CD4-positive, alpha-beta T cell treated with Interferon alpha-2 for 1 hour (primary cell): ENCODE measurements around the gene MUC13.

ENCODE experiments used
- DNase-seq, 2 donors: peaks; one replicate each; pipeline ENCODE4 v3.0.0-alpha.2; 2020 to 2022

Gene MUC13

DNA sequence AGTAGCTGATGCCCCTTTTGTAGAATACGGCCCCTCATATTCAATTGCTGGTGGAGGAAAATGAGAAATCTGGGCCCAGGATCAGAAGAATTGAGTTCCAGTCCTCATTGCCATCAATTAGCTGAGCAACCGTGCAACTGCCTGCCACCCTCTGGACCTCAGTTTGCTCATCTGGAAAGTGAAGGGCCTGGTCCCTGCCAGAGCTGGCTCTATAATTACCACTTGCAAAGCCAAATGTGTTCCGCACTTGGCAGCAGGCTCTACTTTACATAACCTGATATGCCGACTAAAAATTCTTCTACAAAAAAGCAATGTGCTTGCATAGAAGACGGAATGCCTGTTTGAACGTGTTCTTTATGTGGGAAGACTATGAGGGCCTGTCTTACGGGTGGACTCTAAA lies 38.8 kb downstream of the MUC13 start:
- DNase-seq: no peak

DNA sequence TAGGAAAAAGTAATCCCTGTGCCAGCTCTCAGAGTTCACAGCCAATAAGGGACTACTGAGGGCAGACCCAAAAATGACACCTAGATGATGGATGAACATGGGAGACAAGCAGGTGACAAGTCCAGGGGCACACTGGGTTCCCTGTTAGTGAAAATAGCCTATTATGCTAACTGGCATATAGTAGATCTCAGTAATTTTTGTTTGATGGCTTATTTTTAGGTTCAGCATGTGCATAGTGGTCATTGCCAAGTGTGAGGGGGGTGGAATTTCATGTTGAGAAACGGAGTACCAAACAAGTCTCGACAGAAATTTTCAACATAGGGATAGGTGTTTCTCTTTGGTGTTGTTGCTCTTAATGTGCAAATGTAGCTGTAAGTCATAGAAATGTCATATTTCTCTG lies 41.0 kb downstream of the MUC13 start:
- no peak for DNase-seq

DNA sequence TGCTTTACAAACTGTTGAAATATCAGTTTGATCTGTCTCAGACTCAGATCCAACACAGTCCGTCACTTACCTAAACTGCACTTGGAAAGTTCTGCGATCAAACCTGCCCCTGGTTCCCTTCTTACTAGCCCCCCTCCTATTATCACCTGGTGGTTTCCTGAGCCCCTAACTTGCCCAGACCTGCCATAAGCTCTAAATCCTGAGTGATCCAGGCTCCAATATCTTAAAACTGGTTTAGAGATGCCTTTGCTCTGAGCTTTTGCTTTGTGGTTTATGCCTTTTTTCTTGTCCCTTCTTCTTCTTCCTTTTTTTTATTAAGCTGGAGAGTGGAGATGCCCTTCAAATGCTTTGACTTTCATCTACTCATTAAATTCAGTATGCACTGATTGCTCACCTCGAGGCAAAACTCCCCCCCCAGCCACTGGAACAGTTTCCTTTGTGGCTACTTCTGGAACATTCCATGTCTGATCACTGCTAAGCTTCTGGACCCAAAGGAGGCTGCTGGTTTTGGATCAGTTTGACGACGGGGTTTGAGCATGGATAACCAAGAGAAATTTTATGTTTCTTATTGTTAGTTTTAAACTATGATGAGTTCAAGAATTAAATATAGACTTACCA lies 43.9 kb downstream of the MUC13 start:
- DNase-seq: no peak

DNA sequence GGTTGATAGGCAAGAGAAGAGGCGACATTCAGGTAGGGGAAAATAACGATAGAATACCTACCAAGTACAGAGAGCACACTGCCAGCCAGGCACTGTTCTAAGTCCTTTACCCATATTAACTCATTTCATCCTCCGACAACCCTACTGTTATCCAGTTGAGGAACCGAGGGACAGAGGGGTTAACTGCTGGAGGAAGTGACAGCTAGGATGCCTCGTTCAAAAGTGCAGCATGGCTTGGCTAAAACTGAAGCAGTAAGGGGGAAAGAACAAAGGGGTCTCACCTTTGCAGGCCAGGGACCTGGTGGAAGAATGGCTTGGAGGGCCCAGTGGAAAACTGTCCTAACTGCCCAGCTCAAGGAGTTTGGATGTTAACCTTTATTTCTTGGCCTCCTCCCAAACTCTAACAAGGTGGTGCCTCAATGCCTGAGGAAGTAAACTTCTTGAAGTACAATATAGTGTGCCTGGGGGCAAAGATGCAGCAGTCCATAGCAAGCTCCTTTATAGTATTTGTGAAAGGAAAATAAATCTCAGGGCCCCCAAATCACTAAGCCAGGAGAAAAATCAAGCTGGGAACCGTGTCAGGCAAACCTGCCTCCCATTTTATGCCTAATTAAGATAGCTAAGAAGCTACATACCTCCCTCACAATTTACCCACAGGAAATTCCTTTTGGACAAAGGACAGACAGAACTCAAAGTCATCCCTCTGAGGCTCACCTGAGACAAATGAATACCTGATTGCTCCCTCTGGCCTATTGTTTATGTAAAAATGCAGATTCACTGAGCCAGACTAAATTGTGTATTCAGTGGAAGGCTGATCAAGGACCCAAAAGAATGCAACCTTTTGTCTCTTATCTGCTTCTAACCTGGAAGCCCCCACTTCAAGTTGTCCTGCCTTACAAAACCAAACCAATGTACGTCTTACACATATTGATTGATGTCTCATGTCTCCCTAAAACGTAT lies 45.8 kb downstream of the MUC13 start:
- no peak for DNase-seq

DNA sequence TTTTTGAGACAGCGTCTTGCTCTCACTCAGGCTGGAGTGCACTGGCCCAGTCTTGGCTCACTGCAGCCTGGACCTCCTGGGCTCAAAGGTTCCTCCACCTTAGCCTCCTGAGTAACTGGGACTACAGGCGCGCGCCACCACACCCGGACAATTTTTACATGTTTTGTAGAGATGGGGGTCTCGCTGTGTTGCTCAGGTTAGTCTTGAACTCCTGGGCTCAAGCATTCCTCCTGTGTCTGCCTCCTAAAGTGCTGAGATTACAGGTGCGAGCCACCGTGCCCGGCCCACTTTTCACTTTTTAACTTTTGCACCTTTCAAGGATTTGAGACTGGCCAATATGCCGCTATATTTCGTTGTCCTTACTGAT lies 46.6 kb downstream of the MUC13 start:
- no peak for DNase-seq

DNA sequence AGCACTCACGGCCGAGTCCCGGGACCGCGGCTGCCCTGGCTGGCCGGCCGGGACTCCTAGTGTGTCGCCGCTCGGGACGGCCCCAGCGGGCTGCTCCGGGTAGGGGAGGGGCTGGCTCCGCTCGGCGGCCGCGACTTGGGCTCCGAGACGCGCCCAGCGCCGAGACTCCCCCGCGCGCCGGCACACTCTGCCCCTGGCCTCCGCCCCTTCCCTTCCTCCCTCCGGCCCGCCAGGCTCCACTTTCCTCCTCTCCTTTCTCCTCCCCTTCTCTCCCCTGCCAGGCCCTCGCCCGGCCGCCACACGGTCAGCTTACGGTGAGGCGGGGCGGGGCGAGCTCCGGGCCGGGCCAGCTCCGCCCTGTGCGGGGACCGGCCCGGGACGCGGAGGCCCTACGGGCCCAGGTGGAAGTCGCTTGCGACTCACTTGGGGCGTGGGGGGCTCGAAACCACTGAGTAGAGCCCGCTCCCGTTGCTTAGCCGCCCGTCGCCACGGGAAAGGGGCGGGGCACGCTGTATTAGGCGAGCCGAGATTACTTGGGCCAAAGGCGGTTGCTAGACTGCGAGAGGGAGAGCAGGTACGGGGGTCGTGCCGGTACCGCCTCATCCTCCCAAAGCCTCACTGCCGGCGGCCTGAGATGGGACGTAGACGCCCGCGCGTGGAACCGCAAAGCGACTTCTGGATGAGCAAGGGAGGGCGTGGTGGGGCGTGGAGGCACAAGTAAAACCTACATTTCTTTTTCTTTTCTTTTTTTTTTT lies 47.2 kb downstream of the MUC13 start, which contains the start of gene ITGB5:
ITGB5 (minus strand) TSS at position 189 of the 755 bp plus-strand sequence. CDS start 365 bp downstream, outside the sequence.
- DNase-seq: peak in 1 of 2 donors; percentile 4

DNA sequence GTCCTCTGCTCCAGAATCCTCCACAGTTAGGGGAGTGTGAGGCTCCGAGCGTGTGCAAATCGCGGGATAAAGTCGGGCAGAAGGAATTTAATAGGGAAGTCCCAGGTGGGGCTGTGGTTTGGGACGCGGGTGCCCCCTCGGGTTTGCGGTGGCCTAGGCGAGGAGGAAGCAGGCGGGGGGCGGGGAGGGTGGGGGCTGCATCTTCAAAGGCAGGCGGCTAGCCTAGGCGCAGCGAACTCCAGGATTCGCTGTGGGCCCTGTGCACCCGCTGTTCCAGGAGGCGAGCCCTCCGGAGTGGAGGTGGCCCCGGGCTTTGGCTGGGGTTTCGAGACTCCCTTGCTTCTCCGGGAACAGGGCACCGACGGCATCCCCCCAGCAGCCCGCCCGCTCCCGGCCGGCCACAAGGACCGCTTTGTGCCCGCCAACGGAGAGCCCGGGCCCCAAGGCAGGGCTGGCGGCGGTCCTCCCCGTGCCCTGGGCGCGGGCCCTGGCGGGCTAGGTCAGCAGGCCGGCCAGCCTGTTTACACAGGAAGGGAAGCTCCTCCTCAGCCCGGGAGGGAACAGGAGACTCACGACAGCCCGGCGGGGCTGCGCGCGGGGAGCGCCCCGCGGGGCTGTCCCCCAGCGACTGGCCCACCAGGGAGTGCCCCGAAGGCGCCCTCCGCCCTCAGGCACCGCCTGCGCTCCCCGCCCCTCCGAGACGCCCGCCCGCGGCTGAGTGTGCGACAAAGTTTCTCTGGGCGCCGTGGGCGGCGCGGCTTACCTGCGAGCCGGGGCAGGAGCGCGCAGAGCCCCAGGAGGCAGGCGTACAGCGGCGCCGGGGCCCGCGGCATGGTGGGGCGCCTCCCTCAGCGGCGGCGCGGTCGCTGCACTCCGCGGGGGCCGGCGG lies 48.1 kb downstream of the MUC13 start:
- DNase-seq: peak in 1 of 2 donors; percentile 11

DNA sequence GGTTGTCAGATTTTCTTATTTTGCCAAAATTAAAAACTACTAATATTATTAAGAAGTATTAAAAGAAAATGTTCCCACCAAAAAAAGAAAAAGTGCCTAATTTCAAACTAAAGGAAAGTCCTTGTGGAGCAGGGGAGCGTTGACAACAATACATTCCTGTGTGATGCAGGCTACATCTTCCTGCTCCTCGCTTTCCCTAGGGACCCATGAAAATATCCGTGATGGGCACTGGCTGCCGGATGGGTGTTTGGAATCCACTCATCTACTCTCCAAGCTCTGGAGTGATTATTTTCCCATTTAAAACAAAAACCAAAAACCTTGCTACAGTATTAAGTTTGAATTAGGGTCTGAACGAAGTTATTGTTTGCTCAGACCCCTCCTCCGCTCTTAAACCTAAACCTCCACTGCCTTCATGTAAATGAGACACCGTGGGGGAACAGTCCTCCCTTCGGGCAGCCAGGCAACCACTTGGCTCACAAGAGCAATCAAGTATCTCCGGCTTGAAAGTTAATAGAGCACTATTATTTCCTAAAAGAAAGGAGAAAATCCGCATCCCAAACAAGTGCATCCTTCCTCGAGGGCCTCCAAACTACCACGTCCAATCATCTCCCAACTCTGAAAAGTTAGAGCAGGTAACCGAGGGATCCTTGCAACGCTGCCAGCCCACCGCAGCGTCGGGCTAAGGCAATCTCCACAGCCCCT lies 48.9 kb downstream of the MUC13 start:
- no peak for DNase-seq

DNA sequence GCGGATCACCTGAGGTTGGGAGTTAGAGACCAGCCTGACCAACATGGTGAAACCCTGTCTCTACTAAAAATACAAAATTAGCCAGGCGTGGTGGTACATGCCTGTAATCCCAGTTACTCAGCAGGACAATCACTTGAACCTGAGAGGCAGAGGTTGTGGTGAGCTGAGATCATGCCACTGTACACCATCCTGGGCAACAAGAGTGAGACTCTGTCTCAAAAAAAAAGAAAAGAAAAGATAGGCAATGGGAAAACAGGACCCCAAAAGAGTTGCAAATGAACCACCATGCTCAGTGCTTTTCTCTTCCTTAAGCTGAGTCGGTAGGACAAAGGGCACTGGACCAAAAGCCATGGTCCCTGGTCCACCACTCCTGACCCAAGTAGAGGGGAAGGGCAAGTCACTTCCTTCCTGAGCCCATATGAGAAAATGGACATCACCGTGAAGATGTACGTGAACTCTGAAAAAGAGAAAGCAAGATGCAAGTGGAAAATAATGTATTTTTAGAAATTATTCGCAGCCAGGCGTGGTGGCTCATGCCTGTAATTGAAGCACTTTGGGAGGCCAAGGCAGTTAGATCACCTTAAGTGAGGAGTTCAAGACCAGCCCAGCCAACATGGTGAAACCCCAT lies 50.0 kb downstream of the MUC13 start:
- DNase-seq: no peak

DNA sequence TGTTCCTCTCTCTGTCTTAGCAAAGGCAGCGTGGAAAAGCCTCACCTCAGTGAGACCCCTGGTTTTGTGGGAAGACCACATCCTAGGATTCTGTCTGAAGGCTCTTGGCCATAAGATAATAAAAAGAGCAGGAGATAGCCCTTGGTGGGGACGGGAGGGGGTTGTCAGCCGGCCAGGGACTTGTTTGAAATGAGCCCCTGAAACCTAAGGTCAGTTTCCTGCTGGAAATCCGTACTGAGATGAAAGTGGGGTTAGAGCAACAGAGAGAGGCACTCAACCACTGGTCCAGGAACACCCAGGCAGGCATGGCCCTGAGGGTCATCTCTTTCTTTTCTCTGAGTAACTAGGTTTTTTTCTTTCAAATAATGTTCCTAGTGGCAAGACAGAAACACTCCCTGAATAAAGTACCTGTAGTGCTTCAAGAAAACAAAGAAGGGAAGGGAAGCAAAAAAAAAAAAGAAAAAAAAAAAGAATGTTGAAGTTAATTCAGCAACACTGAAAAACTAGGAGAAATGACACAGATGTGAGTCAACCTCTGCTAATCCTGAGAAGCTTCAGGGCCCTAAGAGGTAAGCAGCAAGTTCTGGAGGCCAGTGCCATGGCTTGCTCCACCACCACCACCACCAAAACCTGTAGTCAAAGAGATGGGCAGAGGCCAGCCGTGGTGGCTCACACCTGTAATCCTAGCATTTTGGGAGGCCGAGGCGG lies 50.6 kb downstream of the MUC13 start:
- no peak for DNase-seq

DNA sequence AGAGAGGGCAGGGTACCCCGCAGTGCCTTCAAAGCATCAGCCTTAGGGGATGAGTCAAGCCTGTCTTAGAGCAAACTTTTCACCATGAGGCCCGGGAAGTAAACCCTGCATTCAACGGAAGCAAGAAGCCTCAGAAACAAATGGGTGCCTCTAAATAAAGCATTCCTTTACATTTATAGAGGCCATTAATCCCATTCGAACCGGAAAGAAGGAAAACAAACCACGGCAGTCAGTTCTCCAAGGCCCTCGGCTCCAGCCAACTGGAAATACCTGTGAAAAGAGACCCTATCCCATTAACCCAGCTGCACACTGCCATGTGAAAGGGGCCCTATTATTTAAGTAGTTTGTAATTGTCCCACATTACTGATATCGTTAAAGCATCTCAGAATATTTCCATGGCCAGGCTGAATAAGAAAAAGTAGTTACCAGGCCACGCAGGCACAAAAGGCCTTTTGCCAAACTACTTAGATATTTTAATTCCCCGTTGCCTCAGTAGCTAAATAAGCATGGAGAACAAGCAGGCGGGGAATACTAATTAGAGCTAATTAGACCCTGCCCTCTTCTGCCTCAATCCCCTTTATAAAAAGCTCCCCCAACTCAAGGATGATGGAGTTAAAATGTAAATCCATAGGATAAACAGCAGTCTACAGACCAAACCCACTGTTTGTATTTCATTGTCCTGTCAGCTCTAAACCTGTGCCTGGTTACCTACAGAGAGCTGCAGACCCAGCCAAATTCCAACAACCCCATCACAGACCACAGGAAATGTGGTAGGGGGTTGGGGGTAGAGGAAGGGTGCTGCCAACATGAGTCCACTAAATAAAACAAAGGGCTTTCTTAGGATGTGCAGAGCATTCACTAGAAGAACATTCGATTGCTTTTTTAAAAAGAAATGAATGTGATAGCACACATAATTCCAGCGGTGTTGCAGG lies 51.5 kb downstream of the MUC13 start:
- no peak for DNase-seq

DNA sequence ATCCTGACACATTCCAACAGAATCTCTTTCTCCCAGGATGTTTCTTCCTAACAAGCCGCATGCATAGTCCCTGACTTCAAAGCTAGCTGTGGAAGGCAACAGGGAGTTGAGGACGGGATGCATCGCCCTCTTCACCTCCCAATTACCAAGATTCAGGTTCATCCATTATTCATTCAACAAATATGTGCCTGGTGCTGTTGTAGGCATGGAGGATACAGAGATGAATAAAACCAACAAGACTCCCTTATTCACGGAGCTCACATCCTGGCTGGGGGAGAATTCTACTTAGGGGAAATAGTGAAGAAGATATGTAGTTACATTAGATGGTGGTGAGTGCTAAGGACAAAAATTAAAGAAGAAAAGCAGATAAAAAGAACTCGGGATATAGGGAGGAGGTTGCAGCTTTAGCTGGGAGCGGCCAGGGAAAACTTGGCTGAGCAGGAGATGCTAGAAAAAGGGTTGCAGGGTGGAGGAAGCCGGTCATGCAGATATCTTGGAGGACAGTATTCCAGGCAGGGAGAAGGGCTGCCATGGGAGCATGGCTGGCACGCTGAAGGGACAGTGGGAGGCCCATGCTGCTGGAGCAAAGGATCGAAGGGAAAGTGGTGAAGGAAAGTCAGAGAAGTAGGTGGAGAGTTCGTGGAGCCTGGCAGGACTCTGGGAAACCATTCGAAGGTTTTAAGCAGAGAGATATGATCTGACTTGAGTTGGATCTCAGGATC lies 52.4 kb downstream of the MUC13 start:
- no peak for DNase-seq

DNA sequence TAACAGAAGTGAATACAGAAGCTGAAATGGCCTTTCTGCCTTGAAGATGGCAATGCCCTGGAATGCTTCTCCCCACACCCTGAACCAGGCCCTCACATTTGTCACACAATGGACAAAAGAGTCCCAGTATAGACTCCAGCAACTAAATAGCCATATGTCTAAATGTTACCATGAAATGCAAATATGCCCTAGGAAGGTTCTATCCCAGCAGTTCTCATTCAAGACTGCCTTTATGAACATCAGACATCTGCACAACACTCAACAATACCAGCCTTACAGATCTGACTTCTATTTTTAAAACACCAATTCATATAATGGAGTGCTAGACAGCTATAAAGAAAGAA lies 55.2 kb downstream of the MUC13 start:
- DNase-seq: no peak

DNA sequence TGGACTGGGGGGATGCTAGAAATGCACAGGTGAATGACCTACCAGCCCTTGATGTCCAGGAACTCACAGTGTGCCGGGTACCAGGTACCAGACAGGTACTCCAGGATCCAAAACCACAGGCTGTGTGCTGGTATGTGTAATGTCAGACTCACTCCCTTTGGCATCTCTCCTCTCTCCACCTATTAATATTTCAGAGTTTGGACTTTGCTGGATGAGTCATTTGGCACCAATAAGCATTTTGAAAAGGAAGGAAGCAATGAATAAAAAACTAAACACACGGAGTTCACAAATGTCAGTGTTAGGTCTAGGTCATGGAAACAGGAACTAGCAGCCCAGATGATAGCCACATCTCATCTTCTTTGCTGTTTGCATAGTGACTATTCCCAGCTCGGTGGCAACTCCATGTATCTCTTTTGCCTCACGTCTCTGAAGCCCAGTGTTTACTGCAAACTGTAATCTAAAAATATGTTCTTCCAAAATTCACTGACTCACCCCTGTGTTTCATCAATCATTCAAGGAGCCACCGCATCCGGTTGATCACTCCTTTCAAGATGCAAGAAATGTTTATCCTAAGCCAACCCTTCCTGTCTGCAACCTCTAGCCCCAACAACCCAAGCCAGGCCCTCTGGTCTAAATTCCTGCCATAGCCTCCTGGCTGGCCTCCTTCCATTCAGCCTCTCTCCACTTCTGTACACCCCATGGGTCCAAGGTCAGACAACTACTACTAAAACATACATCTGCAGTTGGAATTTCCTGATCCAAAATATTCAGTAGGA lies 55.8 kb downstream of the MUC13 start:
- no peak for DNase-seq

DNA sequence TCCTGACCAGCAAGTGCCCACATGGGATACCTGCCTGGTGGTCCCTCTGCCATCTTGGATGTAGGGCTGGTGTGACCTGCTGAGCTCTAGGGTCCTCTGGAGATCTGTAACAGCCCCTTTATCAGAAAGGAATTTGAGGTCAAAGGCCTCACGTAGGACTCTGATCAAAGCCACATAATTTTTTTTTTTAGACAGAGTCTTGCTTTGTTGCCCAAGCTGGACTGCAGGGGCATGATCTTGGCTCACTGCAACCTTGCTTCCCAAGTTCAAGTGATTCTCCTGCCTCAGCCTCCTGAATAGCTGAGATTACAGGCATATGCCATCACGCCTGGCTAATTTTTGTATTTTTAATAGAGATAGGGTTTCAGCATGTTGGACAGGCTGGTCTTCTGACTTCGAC lies 56.9 kb downstream of the MUC13 start:
- no peak for DNase-seq

DNA sequence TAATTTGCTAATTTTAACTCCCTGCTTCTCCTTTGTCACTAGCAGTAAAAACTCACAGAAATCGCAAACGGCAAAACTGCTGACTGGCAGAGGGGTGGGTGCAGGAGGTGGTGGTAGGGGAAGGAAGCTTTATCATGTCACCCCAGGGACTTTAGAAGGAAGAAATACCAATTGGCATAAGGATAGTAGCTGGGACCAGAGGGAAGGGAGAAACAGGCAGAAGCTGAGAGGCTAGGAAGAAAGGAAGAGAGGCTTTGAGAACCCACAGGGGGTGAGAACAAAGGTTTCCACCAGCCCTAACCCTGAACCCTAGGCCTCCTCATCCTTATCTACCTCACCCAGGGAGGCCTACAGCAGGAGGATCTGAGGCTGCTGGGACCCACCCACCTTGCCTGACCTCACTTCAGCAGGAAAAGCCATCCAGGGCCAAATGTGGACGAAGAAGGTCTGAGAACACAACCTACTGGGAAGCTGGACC lies 58.1 kb downstream of the MUC13 start:
- no peak for DNase-seq

DNA sequence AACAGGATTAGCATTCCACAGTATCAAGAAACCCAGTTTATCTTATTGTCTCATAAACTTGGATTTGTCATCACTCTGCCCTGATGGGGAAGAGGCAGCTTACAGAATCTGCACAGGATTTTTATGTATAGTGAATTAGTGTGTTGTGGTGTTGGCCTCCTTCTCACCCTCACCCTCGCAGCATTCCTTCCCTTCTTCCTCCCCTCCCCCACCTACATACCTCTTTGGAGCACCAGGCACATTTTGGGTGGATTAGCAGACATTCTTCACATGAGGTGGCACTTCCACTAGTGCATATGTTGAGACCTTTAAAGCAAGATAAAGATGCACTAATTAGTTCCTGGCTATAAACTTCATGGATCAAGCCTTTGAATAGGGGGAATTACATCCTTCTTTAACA lies 61.3 kb downstream of the MUC13 start:
- no peak for DNase-seq

DNA sequence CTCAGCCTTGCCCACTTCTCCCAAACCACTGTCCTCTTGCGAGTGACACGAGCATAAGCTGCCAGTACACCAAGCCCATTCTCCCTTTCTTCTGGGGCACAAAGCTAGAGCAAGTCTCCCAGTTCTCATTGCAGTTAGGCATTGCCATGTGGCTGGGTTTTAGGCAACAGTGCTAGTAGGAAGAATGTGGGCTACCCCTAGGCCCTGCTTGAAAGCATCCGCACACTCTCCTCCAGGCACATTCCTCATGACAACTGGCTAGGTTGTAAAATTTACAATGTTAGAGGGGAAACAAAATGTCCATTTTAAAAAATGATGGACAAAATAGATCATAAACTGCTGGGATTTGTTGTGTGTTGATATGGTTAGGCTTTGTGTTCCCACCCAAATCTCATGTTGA lies 67.0 kb downstream of the MUC13 start:
- no peak for DNase-seq
